ENCODE measurements around the gene KLF4. TPM values are rescaled to one million over a fixed set of nuclear protein-coding genes. Genes with fewer than 3 reads are reported as not detected.

The KLF4 gene
- total and polyA plus RNA-seq, 2 of the 13 experiments (the other 11 are each of a cell fraction or from before 2014, with no cell fraction given) = 0.20 to 0.37 TPM

GRCh38 chr9:107530679-107531078, 41.1 kb upstream of the KLF4 start:
- Histone ChIP-seq H4K20me1 (ENCODE audit: insufficient read depth, low read length) (no peaks in the 10 kb centered on the region), H3K9ac (ENCODE audit: insufficient read depth, low read depth, low read length) (no peak overlapping the region), H3K27ac (ENCODE audit: extremely low read length, insufficient read depth, low read length) (no peak overlapping the region), H3K79me2 (ENCODE audit: insufficient read depth, low read length) (no peaks in the 10 kb centered on the region), H3K9me3 (ENCODE audit: low read length) (no peaks in the 10 kb centered on the region), H3K27me3 (ENCODE audit: control insufficient read depth in 1 of 2, insufficient read depth in 2 of 2, low read length in 2 of 2) (0 out of 5 replicates have a peak, but pooled peaks cover 0 to 7% of the 10 kb centered on the region in 2 experiments), H3K4me2 (ENCODE audit: low read depth, low read length) (no peak overlapping the region), H3K4me3 (replicated peaks in 1 of 3; ENCODE audit: insufficient read depth in 1 of 3, low read depth in 2 of 3, low read length in 3 of 3) (no peak overlapping the region), H2AFZ (ENCODE audit: low read length) (no peak overlapping the region), H3K4me1 (ENCODE audit: insufficient read depth, low read length) (no peaks in the 10 kb centered on the region), H3K36me3 (replicated peaks in 1 of 2; ENCODE audit: control insufficient read depth in 1 of 2, insufficient read depth in 2 of 2, low read length in 2 of 2) (no peaks in the 10 kb centered on the region)
- ChIA-PET POLR2A (no interaction called here), CTCF (ENCODE audit: low intra/inter-chr PET ratio, low total read pairs) (no interaction called here)
- WGBS (ENCODE audit: low lambda C conversion rate) = 3% methylated on average over 1 of the region's 1 CpG
- DNase-seq (ENCODE audit: low spot score) (no peak), FAIRE-seq (no peak), ATAC-seq (no peak)
- TF ChIP-seq ZNF644 (CRISPR knock-in tag; IDR thresholded peaks at IDR 0.05; ENCODE audit: low read depth) (no peak), ZNF552 (CRISPR knock-in tag; IDR thresholded peaks at IDR 0.05; ENCODE audit: borderline replicate concordance) (no peak), ZNF749 (CRISPR knock-in tag; IDR thresholded peaks at IDR 0.05; ENCODE audit: borderline replicate concordance) (no peak), MYNN (CRISPR knock-in tag; IDR thresholded peaks at IDR 0.05; ENCODE audit: low read depth) (no peak), FOXK2 (IDR thresholded peaks at IDR 0.05) (no peak), EHMT2 (IDR thresholded peaks at IDR 0.05; ENCODE audit: borderline replicate concordance, low read depth, low read length) (no peak), MIER3 (CRISPR knock-in tag; IDR thresholded peaks at IDR 0.05; ENCODE audit: borderline replicate concordance) (no peak), ZNF230 (CRISPR knock-in tag; IDR thresholded peaks at IDR 0.05) (no peak), POGZ (CRISPR knock-in tag; IDR thresholded peaks at IDR 0.05) (no peak), ZNF703 (CRISPR knock-in tag; IDR thresholded peaks at IDR 0.05; ENCODE audit: borderline replicate concordance) (no peak)
- intact Hi-C loops (cut with micrococcal nuclease; ENCODE audit: unreplicated experiment) (no loop called here), in situ Hi-C loops (cut with HindIII; ENCODE audit: extremely low pct_ligation_motif_present, low pct_unique_long_range_greater_than_20kb) (no loop called here)
- no TSS peak for BruUV-seq (replicated peaks)

GRCh38 chr9:107528686-107529085, 39.1 kb upstream of the KLF4 start:
- CTCF ChIA-PET (ENCODE audit: low intra/inter-chr PET ratio, low total read pairs) = no interaction called here
- POLR2A ChIA-PET = no interaction called here
- TF ChIP-seq SP5 (CRISPR knock-in tag; IDR thresholded peaks at IDR 0.05; ENCODE audit: borderline replicate concordance, low read depth) (no peak), AGO1 (IDR thresholded peaks at IDR 0.05; ENCODE audit: low read depth, low read length, poor library complexity, severe bottlenecking) (no peak), BHLHE40 (IDR thresholded peaks at IDR 0.05; ENCODE audit: low read length) (no peak), ARID5B (CRISPR knock-in tag; IDR thresholded peaks at IDR 0.05) (no peak), ZNF138 (CRISPR knock-in tag; IDR thresholded peaks at IDR 0.05; ENCODE audit: low read depth) (no peak), MLLT10 (CRISPR knock-in tag; IDR thresholded peaks at IDR 0.05) (no peak), CREBL2 (CRISPR knock-in tag; IDR thresholded peaks at IDR 0.05; ENCODE audit: borderline replicate concordance) (no peak), TARDBP (CRISPR knock-in tag; IDR thresholded peaks at IDR 0.05) (no peak)

More at GRCh38 chr9:107528686-107529085, 39.1 kb upstream of the KLF4 start:
- no peak overlapping the region for H2AFZ ChIP-seq (ENCODE audit: low read length)
- no peak for DNase-seq (ENCODE audit: low spot score)
- H3K4me1 ChIP-seq (ENCODE audit: insufficient read depth, low read length) = no peaks in the 10 kb centered on the region
- no peak overlapping the region for H3K4me2 ChIP-seq (ENCODE audit: low read depth, low read length)
- H3K27me3 ChIP-seq (ENCODE audit: control insufficient read depth in 1 of 2, insufficient read depth in 2 of 2, low read length in 2 of 2) = 0 out of 5 replicates have a peak, but pooled peaks cover 0 to 7% of the 10 kb centered on the region in 2 experiments
- no peak overlapping the region for H3K27ac ChIP-seq (ENCODE audit: extremely low read length, insufficient read depth, low read length)
- H3K36me3 ChIP-seq (replicated peaks in 1 of 2; ENCODE audit: control insufficient read depth in 1 of 2, insufficient read depth in 2 of 2, low read length in 2 of 2) = no peaks in the 10 kb centered on the region
- intact Hi-C loops (cut with micrococcal nuclease; ENCODE audit: unreplicated experiment) (loop anchor here (10.0 kb wide), 1 partner anchor 56 kb away; no protein-coding TSS in a partner anchor), in situ Hi-C loops (cut with HindIII; ENCODE audit: extremely low pct_ligation_motif_present, low pct_unique_long_range_greater_than_20kb) (no loop called here)
- no peak overlapping the region for H3K4me3 ChIP-seq (replicated peaks in 1 of 3; ENCODE audit: insufficient read depth in 1 of 3, low read depth in 2 of 3, low read length in 3 of 3)
- no peaks in the 10 kb centered on the region for H3K79me2 ChIP-seq (ENCODE audit: insufficient read depth, low read length)
- H4K20me1 ChIP-seq (ENCODE audit: insufficient read depth, low read length) = no peaks in the 10 kb centered on the region
- no TSS peak for BruUV-seq (replicated peaks)
- FAIRE-seq = no peak
- no peak for ATAC-seq
- no peaks in the 10 kb centered on the region for H3K9me3 ChIP-seq (ENCODE audit: low read length)
- 52% methylated on average over 6 of the region's 6 CpGs for WGBS (ENCODE audit: low lambda C conversion rate)
- no peak overlapping the region for H3K9ac ChIP-seq (ENCODE audit: insufficient read depth, low read depth, low read length)

Measured in HepG2 (cell line).